Epithelial cell of esophagus (primary cell): ENCODE data around the gene MGLL.

ENCODE experiments used
- DNase-seq: peaks from one replicate; pipeline ENCODE4 v3.0.0; 2010; ENCODE audit warnings: low read depth
- H3K4me3 ChIP-seq: 2 replicates; pipeline ENCODE4 v1.5.1; 2011; ENCODE audit warnings: mild to moderate bottlenecking, low read length, control low read depth
- TF ChIP-seq, protein P1 (sequence below): IDR thresholded peaks from 2 replicates; pipeline ENCODE4 v1.5.1; 2011; ENCODE audit warnings: low read depth, mild to moderate bottlenecking, low read length, control low read depth, inconsistent platforms; ENCODE audit not compliant: insufficient read depth; ENCODE audit errors: missing control alignments

MGLL gene

GRCh38 chr3:127815001-127815400 is 7.3 kb downstream of the MGLL start:
- TF ChIP-seq, protein P1, sequence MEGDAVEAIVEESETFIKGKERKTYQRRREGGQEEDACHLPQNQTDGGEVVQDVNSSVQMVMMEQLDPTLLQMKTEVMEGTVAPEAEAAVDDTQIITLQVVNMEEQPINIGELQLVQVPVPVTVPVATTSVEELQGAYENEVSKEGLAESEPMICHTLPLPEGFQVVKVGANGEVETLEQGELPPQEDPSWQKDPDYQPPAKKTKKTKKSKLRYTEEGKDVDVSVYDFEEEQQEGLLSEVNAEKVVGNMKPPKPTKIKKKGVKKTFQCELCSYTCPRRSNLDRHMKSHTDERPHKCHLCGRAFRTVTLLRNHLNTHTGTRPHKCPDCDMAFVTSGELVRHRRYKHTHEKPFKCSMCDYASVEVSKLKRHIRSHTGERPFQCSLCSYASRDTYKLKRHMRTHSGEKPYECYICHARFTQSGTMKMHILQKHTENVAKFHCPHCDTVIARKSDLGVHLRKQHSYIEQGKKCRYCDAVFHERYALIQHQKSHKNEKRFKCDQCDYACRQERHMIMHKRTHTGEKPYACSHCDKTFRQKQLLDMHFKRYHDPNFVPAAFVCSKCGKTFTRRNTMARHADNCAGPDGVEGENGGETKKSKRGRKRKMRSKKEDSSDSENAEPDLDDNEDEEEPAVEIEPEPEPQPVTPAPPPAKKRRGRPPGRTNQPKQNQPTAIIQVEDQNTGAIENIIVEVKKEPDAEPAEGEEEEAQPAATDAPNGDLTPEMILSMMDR: no peak
- DNase-seq: no peak
- H3K4me3 ChIP-seq: no peak overlapping the region

- H3K4me3 ChIP-seq: no peak overlapping the region
- TF ChIP-seq, protein P1: no peak
- no peak for DNase-seq
Observed at GRCh38 chr3:127814325-127814781, 8.0 kb downstream of the MGLL start.

GRCh38 chr3:127812151-127812550 is 10.2 kb downstream of the MGLL start:
- TF ChIP-seq, protein P1: no peak
- no peak for DNase-seq
- no peak overlapping the region for H3K4me3 ChIP-seq

DNA sequence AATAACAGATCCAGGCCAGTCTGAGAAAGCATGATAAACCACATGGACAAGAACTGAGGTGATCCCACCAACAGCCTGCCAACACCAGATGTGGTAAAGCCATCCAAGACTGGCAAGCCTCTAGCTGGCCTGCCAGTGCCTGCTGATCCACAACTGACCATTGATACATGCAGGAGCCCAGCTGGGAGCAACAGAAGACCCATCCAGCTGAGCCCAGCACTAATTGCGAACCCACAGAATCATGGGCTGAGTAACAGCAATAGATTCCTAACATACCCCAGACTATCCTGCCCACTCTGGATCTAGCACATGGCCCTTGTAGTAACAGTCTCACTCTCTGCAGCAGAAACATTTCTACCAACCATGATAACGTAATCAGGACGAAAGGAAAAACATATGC is 10.6 kb downstream of the MGLL start:
- DNase-seq: no peak
- TF ChIP-seq, protein P1: no peak
- H3K4me3 ChIP-seq: no peak overlapping the region

- TF ChIP-seq, protein P1: no peak
- no peak for DNase-seq
Observed at GRCh38 chr3:127809611-127810010, 12.7 kb downstream of the MGLL start.

DNA sequence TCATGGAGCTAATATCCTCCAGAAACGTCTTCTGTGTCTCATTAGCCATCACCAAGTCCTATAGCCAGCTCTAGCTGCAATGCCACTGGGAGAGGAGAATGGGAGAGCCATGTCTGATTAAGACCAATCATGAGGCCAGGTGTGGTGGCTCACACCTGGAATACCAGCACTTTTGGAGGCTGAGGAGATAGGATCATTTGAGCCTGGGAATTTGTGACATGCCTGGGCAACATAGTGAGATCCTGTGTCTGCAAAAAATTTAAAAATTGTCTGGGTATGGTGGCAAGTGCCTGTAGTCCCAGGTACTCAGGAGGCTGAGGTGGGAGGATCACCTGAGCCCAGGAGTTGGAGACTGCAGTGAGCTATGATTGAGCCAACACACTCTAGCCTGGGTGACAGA is 13.1 kb downstream of the MGLL start:
- H3K4me3 ChIP-seq: no peak overlapping the region
- no peak for DNase-seq
- TF ChIP-seq, protein P1: no peak

More at GRCh38 chr3:127809611-127810010, 12.7 kb downstream of the MGLL start:
- no peak overlapping the region for H3K4me3 ChIP-seq

GRCh38 chr3:127808197-127808596 is 14.1 kb downstream of the MGLL start:
- TF ChIP-seq, protein P1: no peak
- no peak for DNase-seq

More at GRCh38 chr3:127808197-127808596, 14.1 kb downstream of the MGLL start:
- no peak overlapping the region for H3K4me3 ChIP-seq
